ENCODE results near the gene CYFIP2. TPM values are rescaled to one million over a fixed set of nuclear protein-coding genes. Genes with fewer than 3 reads are reported as not detected.

CYFIP2 gene
- total and polyA plus RNA-seq, 8 donors: 14.8 to 162 (median 24.4) TPM

GRCh38 chr5:157390133-157390532 is 124.2 kb downstream of the CYFIP2 start:
- Histone ChIP-seq H3K4me1 (peaks cover 7 to 29% (median 24%) of the 10 kb centered on the region in 4 donors), H3K27me3 (no peaks in the 10 kb centered on the region), H3K36me3 (peaks cover 0 to 26% (median 18%) of the 10 kb centered on the region in 4 donors), H3K27ac (peak overlapping the region in 4 of 5 donors; percentile 46 to 59 (median 56)), H3K9me3 (no peaks in the 10 kb centered on the region), H3K4me3 (no peak overlapping the region)
- 66 to 77% (median 73%) methylated on average over 4 to 5 of the region's 5 CpGs for WGBS, 5 donors
- intact Hi-C loops (cut with DNase I; ENCODE audit: low total_unique reads): no loop called here
- DNase-seq: no peak
- no peak for TF ChIP-seq CTCF (IDR thresholded peaks at IDR 0.05)
- no peak for TF ChIP-seq POLR2AphosphoS5 (IDR thresholded peaks at IDR 0.05)
- no peak for TF ChIP-seq EP300 (IDR thresholded peaks at IDR 0.05)
- no peak for TF ChIP-seq POLR2A (IDR thresholded peaks at IDR 0.05)

DNA sequence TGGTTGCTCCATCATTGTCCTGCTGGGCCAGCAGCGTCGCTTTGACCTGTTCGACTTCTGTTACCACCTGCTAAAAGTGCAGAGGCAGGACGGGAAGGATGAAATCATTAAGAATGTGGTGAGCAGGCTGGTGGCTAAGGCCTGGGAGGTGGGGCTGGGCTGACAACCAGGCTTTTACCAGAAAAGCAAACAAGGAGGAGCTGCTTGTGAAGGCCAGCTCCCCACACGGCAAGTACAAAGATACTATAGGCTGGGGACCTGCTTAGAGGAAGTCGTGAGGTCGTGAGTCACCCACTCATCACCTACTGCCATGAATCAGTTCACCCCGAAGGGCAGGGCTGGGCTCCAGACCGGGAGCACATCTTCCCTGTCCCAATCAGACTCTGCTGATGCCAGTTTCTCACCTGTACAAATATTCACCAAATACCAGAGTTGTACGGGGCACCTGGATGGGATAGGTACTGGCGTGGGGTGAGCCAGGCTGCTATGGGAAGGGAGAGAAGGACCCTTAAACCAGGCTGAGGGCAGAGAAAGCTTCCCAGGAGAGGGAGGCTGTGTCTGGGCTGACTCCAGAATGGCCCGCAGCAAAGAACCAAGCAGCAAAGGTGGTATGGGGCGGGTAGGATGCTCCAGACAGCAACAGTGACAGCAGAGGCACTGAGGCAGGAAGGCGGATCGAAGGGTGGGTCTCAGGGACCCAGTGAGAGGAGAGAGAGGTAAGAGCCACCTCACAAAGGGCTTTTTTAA is 124.8 kb downstream of the CYFIP2 start:
- intact Hi-C loops (cut with DNase I; ENCODE audit: low total_unique reads): no loop called here
- peaks cover 0 to 26% (median 18%) of the 10 kb centered on the region in 4 donors for H3K36me3 ChIP-seq
- no peak overlapping the region for H3K4me3 ChIP-seq
- H3K4me1 ChIP-seq: peaks cover 7 to 29% (median 22%) of the 10 kb centered on the region in 4 donors
- H3K27ac ChIP-seq: peak overlapping the region; percentile 19 to 59 (median 55)
- WGBS, 5 donors: 43 to 65% (median 54%) methylated on average over 15 of the region's 15 CpGs
- no peaks in the 10 kb centered on the region for H3K27me3 ChIP-seq
- H3K9me3 ChIP-seq: no peaks in the 10 kb centered on the region
- no peak for TF ChIP-seq POLR2A (IDR thresholded peaks at IDR 0.05)
- peak in 1 of 3 donors; percentile 9 for TF ChIP-seq POLR2AphosphoS5 (IDR thresholded peaks at IDR 0.05)
- peak; percentile 51 to 74 for DNase-seq

DNA sequence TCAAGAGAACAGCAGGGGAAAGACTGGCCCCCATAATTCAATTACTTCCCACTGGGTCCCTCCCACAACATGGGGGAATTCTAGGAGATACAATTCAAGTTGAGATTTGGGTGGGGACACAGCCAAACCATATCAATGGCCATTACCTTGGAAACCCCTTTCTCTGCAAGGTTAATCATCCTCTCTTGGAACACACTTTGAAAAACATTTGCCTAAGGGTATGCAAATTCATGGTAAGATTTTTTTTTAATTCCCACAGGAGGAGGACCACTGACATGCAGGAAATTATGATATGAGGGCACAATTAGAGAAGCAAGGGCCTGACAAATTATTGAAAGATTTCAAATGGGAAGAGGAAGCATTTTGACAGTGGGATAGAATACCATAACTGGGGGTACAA is 132.4 kb downstream of the CYFIP2 start:
- peaks cover 0 to 2% (median 2%) of the 10 kb centered on the region in 4 donors for H3K36me3 ChIP-seq
- H3K27ac ChIP-seq: no peak overlapping the region
- H3K4me1 ChIP-seq: no peaks in the 10 kb centered on the region
- peaks cover 0 to 4% (median 0%) of the 10 kb centered on the region in 4 donors for H3K9me3 ChIP-seq
- no peaks in the 10 kb centered on the region for H3K27me3 ChIP-seq
- H3K4me3 ChIP-seq: no peak overlapping the region
- intact Hi-C loops (cut with DNase I; ENCODE audit: low total_unique reads): no loop called here
- TF ChIP-seq POLR2A (IDR thresholded peaks at IDR 0.05) (no peak), POLR2AphosphoS5 (IDR thresholded peaks at IDR 0.05) (no peak), CTCF (IDR thresholded peaks at IDR 0.05) (no peak), EP300 (IDR thresholded peaks at IDR 0.05) (no peak)
- no peak for DNase-seq

DNA sequence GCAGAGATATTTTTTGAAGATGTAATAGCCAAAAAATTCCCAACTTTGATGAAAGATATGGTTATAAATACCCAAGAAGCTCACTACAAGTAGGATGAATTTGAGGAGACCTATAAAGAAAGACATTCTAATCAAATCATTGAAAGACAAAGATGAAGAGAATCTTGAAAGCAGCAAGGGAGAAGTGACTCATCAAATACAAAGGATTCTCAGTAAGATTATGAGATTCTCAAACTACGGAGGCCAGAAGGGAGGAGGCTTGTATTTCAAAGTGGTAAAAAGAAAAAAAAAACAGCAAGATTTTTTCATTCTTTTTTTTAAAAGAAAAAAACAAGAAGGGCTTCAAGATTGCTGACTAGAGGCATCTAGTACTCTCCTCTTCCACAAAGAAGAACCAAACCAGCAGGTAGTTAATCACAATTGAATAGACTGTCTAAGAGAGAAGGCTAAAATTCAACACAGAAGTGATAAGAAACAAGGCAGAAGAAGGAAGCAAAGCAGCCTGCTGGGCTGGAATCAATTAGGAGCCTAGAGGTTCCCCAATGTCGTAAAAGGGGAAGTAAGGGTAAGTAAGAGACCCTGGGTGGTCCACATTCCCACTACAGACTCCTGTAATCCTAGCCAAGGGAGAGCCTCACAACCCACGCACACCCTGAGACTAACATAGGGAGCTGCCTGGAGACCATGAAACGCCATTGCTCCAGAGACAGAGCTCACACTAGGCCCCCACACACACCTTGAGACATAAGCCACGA is 135.0 kb downstream of the CYFIP2 start:
- no peak overlapping the region for H3K4me3 ChIP-seq
- 66 to 79% (median 72%) methylated on average over 5 of the region's 5 CpGs for WGBS, 5 donors
- H3K36me3 ChIP-seq: no peaks in the 10 kb centered on the region

More for the DNA sequence above, 135.0 kb downstream of the CYFIP2 start:
- H3K27ac ChIP-seq: no peak overlapping the region
- H3K4me1 ChIP-seq: no peaks in the 10 kb centered on the region
- H3K27me3 ChIP-seq: no peaks in the 10 kb centered on the region
- intact Hi-C loops (cut with DNase I; ENCODE audit: low total_unique reads): no loop called here
- TF ChIP-seq POLR2A (IDR thresholded peaks at IDR 0.05) (no peak), EP300 (IDR thresholded peaks at IDR 0.05) (no peak), CTCF (IDR thresholded peaks at IDR 0.05) (no peak), POLR2AphosphoS5 (IDR thresholded peaks at IDR 0.05) (no peak)
- peaks cover 0 to 13% (median 4%) of the 10 kb centered on the region in 4 donors for H3K9me3 ChIP-seq
- no peak for DNase-seq

Measured in stomach (tissue), 9 donors.